ENCODE data around the gene INPP5B.
"Not testable (repeated sequence)": the region's sequence is repeated elsewhere in the genome, so short reads cannot be mapped to it uniquely, and the experiment has no call there.

INPP5B gene
- 51.2 reads per million, percentile 69 among the genes with 10 or more reads in this experiment for total RNA-seq

- DNase-seq, result peak; percentile 38
Measured at GRCh38 chr1:37946703-37947360, at the start of gene INPP5B. Gene INPP5B (minus strand): TSS chr1:37947053. CDS start chr1:37946308, 745 bp downstream.

GRCh38 chr1:37995751-37996345 lies 49.0 kb upstream of the INPP5B start:
- no peak for DNase-seq

GRCh38 chr1:37994886-37995566 lies 48.2 kb upstream of the INPP5B start:
- no peak for DNase-seq

- DNase-seq, result peak; percentile 32
Measured at GRCh38 chr1:37989361-37989930, 42.6 kb upstream of the INPP5B start.

GRCh38 chr1:37987679-37988078 lies 40.8 kb upstream of the INPP5B start:
- no peak for DNase-seq

- no peak for DNase-seq
Measured at GRCh38 chr1:37983546-37983945, 36.7 kb upstream of the INPP5B start.

- no peak for DNase-seq
Measured at GRCh38 chr1:37978541-37978940, 31.7 kb upstream of the INPP5B start.

- not testable (repeated sequence) for DNase-seq
Measured at GRCh38 chr1:37975083-37975482, 28.2 kb upstream of the INPP5B start.

- DNase-seq, result no peak
Measured at GRCh38 chr1:37974567-37974966, 27.7 kb upstream of the INPP5B start.

GRCh38 chr1:37973684-37974083 lies 26.8 kb upstream of the INPP5B start:
- DNase-seq, result not testable (repeated sequence)

- no peak for DNase-seq
Measured at GRCh38 chr1:37965301-37965700, 18.4 kb upstream of the INPP5B start.

GRCh38 chr1:37964106-37964505 lies 17.3 kb upstream of the INPP5B start:
- not testable (repeated sequence) for DNase-seq

GRCh38 chr1:37958690-37959089 lies 11.8 kb upstream of the INPP5B start:
- no peak for DNase-seq

GRCh38 chr1:37955685-37956084 lies 8.8 kb upstream of the INPP5B start:
- no peak for DNase-seq

- DNase-seq, result no peak
Measured at GRCh38 chr1:37954316-37954971, 7.6 kb upstream of the INPP5B start.

- DNase-seq, result no peak
Measured at GRCh38 chr1:37952738-37953137, 5.9 kb upstream of the INPP5B start.

GRCh38 chr1:37951783-37952624 lies 5.2 kb upstream of the INPP5B start:
- DNase-seq, result no peak

GRCh38 chr1:37951041-37951782 lies 4.4 kb upstream of the INPP5B start:
- no peak for DNase-seq

- DNase-seq, result no peak
Measured at GRCh38 chr1:37949524-37950152, 2.8 kb upstream of the INPP5B start.

- no peak for DNase-seq
Measured at GRCh38 chr1:37948841-37949240, 2.0 kb upstream of the INPP5B start.

- no peak for DNase-seq
Measured at GRCh38 chr1:37948166-37948565, 1.3 kb upstream of the INPP5B start.
